Lower leg skin (tissue), 4 donors: ENCODE data around the gene RELT. TPM values are rescaled to one million over a fixed set of nuclear protein-coding genes. Genes with fewer than 3 reads are reported as not detected.

ENCODE experiments used
- DNase-seq, 2 donors: peaks; one replicate each; pipeline ENCODE4 v3.0.0-alpha.2; 2019; ENCODE audit warnings: low spot score in 2 of 2
- H3K4me3 ChIP-seq: fragments of 200-600 bp; sonication (generic); 2 replicates; pipeline ENCODE4 v1.5.1; 2017; ENCODE audit warnings: mild to moderate bottlenecking, low read depth; ENCODE audit not compliant: poor library complexity, severe bottlenecking
- POLR2A ChIP-seq, 2 donors: fragments of 450-650 bp; IDR thresholded peaks; one replicate each; pipeline ENCODE4 v1.6.1; 2016 to 2017; ENCODE audit warnings: antibody characterized with exemption in 2 of 2, mild to moderate bottlenecking in 1 of 2, moderate library complexity in 1 of 2
- WGBS, 2 donors: methylation state at CpG; one replicate each; pipeline ENCODE4 v1.1.5; 2018; 5-methylcytosine and 5-hydroxymethylcytosine counted together
- intact Hi-C: fragments of 100-400 bp; cut with DNase I; formaldehyde crosslinking; loops from one replicate; pipeline ENCODE4 v1.15.0; 2023; ENCODE audit warnings: low total_unique reads
- total RNA-seq, 4 donors: library from RNA; depleted of rRNA; stranded (reverse); fragments of >200 nt; gene quantifications; one replicate each; pipeline ENCODE4 v1.1.0, GENCODE V29; 2016
- TF ChIP-seq, protein P1 (sequence below), 3 donors: fragments of 450-650 bp; IDR thresholded peaks; one replicate each; pipeline ENCODE4 v1.5.1; 2016; ENCODE audit warnings: antibody characterized with exemption in 3 of 3, mild to moderate bottlenecking in 3 of 3, moderate library complexity in 2 of 3

Gene RELT
- total RNA-seq, 4 donors from 2014 or later, result 2.1 to 4.8 (median 4.4) TPM

DNA sequence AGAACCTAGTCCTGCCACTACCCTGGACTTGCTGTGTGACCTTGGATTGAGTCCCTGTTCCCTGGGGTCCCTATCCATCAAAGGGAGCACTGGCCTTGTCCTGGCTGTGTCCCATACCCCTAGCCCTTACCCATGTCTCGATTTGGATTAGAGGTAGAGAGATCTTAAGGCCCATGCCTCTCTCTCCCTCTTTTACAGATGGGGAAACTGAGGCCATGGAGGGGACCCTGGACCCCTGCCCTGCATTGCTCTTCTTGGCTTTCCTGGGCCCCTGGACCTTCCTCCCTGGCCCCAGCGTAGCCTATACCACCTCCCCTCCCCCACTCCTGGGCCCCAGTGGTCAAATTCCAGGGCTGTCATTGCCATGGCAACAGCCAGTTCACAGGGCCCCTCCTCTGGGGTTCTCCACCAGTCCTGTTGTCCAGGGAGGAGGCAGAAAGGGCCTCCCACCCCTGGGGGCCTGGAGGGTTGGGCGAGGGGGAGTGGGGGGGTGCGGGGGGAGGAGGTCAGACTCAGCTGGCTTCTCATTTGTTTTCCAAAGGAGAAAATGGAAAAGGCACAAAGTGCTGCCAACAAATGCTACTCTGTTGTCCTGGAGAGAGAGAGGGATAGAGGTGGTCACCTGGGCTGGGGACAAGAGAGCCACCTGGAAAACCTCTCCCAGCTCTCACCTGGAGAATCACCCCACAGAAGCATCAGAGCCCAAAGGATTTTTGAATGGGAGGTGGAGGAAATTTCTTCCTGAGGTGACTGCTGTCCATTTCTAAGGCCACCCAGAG is 44.9 kb upstream of the RELT start:
- no peak overlapping the region for H3K4me3 ChIP-seq
- no peak for TF ChIP-seq POLR2A (IDR thresholded peaks at IDR 0.05)
- TF ChIP-seq, protein P1, sequence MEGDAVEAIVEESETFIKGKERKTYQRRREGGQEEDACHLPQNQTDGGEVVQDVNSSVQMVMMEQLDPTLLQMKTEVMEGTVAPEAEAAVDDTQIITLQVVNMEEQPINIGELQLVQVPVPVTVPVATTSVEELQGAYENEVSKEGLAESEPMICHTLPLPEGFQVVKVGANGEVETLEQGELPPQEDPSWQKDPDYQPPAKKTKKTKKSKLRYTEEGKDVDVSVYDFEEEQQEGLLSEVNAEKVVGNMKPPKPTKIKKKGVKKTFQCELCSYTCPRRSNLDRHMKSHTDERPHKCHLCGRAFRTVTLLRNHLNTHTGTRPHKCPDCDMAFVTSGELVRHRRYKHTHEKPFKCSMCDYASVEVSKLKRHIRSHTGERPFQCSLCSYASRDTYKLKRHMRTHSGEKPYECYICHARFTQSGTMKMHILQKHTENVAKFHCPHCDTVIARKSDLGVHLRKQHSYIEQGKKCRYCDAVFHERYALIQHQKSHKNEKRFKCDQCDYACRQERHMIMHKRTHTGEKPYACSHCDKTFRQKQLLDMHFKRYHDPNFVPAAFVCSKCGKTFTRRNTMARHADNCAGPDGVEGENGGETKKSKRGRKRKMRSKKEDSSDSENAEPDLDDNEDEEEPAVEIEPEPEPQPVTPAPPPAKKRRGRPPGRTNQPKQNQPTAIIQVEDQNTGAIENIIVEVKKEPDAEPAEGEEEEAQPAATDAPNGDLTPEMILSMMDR (IDR thresholded peaks at IDR 0.05), result no peak
- DNase-seq, result no peak
- intact Hi-C loops, result no loop called here
- 62 to 73% methylated on average over 4 of the region's 4 CpGs for WGBS, 2 donors

DNA sequence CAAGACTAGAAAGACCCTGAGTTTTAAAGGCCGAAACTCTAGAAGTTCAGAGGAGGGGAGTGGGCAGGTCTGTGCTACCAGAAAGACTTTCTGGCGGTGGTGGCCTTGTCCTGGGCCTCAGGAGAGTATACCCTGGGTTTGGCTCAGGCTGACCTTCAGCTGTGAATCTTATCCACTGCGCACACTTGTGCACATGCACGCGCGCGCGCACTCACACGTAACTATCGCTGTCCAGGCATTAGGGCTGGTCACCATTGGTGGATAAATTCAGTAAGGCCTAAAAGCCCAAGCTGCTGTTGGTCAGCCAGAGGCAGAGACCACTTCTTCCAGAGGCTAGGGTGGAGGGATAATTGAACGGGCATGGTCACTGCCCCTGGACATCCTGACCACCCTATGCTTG is 43.0 kb upstream of the RELT start:
- DNase-seq, result no peak
- H3K4me3 ChIP-seq, result no peak overlapping the region
- 85 to 94% methylated on average over 11 of the region's 11 CpGs for WGBS, 2 donors
- TF ChIP-seq, protein P1 (IDR thresholded peaks at IDR 0.05), result no peak
- no peak for TF ChIP-seq POLR2A (IDR thresholded peaks at IDR 0.05)
- intact Hi-C loops, result no loop called here

DNA sequence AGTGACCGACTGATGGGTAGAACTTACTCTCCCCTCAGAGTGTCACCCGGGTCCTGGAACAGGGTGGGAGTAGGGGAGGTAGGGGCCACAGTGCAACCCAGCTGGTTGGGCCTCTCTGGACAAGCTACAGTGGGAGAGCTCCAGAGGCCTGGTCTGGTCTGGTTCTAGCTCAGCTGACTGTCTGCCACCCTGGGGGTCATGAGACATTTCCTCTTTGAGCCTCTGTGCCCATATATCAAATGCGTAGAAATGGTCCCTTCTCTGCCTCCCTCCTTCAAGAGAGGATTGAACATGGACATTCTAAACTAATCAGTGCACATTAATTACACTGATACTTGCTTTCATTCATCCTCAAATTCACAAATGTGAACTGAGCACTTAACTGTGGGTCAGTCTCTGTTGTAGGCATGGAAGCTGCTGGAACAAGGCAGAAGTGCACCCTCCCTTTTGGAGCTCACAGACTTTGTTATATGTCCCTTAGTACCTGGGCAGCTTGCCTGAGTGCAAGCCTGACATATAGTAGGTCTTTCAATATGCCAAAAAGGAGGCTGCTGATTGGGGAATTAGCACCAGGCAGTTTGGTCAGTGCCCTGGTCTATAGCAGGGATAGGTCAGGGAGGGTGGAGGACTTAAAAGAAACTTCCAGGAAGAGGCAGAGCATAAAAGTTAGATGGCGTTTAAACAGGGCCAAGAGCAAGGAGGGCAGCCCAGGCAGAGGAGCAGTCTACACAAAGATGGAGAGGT is 42.4 kb upstream of the RELT start:
- intact Hi-C loops, result no loop called here
- H3K4me3 ChIP-seq, result no peak overlapping the region
- DNase-seq, result no peak
- TF ChIP-seq POLR2A (IDR thresholded peaks at IDR 0.05), result no peak
- TF ChIP-seq, protein P1 (IDR thresholded peaks at IDR 0.05), result no peak
- 81 to 89% methylated on average over 2 to 4 of the region's 4 CpGs for WGBS, 2 donors

DNA sequence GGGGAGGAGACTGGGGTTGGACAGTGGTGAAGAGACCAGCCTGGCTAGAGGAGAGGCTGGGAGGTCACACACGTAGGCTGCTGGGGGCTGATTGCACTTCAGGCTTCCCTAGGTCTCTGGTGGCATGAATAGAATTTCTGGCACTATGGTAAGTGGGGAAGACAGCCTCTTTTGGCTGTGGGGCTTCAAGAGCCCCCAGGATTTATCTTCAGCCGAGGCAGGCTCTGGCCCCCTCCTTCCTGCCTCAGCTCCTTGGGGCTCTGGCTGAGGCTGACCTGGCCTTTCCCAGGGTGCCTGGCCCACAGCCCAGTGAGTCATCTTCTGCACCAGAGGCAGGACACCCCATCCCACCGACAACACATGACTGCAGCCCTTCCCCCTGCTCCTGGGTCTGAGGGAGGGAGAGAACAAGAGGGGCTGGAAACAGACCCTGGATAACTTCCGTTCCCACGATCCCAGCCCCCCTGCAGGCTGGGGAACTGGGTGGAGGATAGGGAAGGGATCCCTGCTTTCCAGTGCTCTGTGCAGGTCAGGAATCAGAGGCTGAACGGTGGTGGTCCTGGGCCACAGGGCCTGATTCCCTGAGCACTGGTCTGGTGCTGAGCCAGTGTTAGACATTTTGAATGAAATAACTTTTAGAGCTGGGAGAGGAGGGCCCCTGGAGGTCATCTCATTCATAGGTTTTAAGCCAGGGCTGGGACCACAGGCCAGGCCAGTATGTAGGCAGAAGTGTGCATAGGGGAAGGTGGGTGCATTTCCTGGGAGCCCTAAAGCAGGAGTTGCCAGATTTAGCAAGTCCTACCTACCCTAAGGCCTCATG is 41.6 kb upstream of the RELT start:
- 37 to 42% methylated on average over 6 of the region's 6 CpGs for WGBS, 2 donors
- peak; percentile 56 to 94 for DNase-seq
- intact Hi-C loops, result no loop called here

DNA sequence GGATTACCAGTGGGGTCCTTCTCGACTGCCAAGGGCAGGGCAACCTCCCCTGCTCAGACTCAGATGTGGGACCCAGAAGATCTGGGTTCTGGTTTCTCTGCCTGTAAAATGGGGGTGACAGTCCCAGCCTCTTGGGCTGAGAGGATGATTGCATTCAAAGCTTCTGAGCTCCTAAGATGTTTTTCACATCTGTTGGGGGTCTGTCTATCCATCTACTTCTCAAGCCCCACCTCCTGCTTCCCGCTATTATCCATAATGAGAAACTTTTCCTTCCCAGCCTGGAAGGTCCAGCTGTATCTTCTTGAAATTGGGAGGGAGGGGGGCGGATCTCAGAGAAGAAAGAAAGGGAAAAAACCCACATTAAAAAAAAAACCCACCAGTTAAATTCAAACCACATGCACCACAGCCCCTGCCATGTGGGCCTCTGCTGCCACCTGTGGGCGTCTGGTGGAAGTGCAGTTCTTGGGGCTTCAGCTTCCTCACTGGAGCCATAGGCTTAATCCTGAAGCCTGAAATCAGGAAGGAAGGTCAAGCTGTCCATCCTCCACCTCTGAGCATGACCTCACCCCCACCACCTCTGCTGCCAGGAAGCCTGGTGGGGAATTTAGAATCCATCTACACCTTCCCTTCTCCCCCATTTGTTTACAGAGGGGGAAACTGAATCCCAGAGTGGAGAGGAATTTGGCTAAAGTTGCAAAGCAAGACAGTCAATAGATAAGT is 40.8 kb upstream of the RELT start:
- 10 to 15% methylated on average over 4 of the region's 4 CpGs for WGBS, 2 donors
- DNase-seq, result peak; percentile 76 to 97
- TF ChIP-seq, protein P1 (IDR thresholded peaks at IDR 0.05), result peak in 1 of 3 donors; percentile 77
- no peak for TF ChIP-seq POLR2A (IDR thresholded peaks at IDR 0.05)
- intact Hi-C loops, result no loop called here
- no peak overlapping the region for H3K4me3 ChIP-seq

More for the DNA sequence above, 41.6 kb upstream of the RELT start:
- no peak for TF ChIP-seq POLR2A (IDR thresholded peaks at IDR 0.05)
- TF ChIP-seq, protein P1 (IDR thresholded peaks at IDR 0.05), result no peak
- no peak overlapping the region for H3K4me3 ChIP-seq
